Esophagus (tissue), 2 donors: Measurements from ENCODE around the gene DPEP3. TPM values are rescaled to one million over a fixed set of nuclear protein-coding genes. Genes with fewer than 3 reads are reported as not detected.
"Not testable (repeated sequence)": the region's sequence is repeated elsewhere in the genome, so short reads cannot be mapped to it uniquely, and the experiment has no call there.

ENCODE experiments used
- H3K27ac ChIP-seq, 2 donors: one replicate each; pipeline ENCODE4 v1.5.1; 2013; ENCODE audit warnings: low read depth in 2 of 2, mild to moderate bottlenecking in 2 of 2, inconsistent platforms in 1 of 2, low read length in 1 of 2, moderate library complexity in 1 of 2
- H3K27me3 ChIP-seq, 2 donors: one replicate each; pipeline ENCODE4 v1.6.1; 2013; ENCODE audit warnings: low read length in 2 of 2, control low read depth in 1 of 2, mild to moderate bottlenecking in 1 of 2; ENCODE audit not compliant: insufficient read depth in 2 of 2, control insufficient read depth in 1 of 2
- H3K36me3 ChIP-seq, 2 donors: one replicate each; pipeline ENCODE4 v1.6.1; 2013; ENCODE audit warnings: low read length in 1 of 2; ENCODE audit not compliant: control insufficient read depth in 2 of 2, insufficient read depth in 2 of 2
- H3K4me1 ChIP-seq, 2 donors: one replicate each; pipeline ENCODE4 v1.6.1; 2013; ENCODE audit warnings: low read length in 1 of 2; ENCODE audit not compliant: control insufficient read depth in 2 of 2, insufficient read depth in 2 of 2
- H3K4me3 ChIP-seq, 2 donors: one replicate each; pipeline ENCODE4 v1.5.1; 2013; ENCODE audit warnings: low read length in 2 of 2, mild to moderate bottlenecking in 2 of 2, low read depth in 1 of 2, moderate library complexity in 1 of 2
- H3K9me3 ChIP-seq, 2 donors: one replicate each; pipeline ENCODE4 v1.6.1; 2013; ENCODE audit warnings: mild to moderate bottlenecking in 2 of 2, low read depth in 1 of 2, low read length in 1 of 2, moderate library complexity in 1 of 2; ENCODE audit not compliant: control insufficient read depth in 2 of 2, insufficient read depth in 1 of 2
- WGBS, 2 donors: extraction: QIAGEN DNeasy Blood & Tissue Kit; methylation state at CpG; one replicate each; pipeline ENCODE4 v1.1.7; 2013; 5-methylcytosine and 5-hydroxymethylcytosine counted together
- polyA plus RNA-seq, 2 donors: library from polyadenylated mRNA; stranded (reverse); fragments of 200-250 nt; gene quantifications; one replicate each; pipeline ENCODE4 v1.2.3, GENCODE V29; 2013
- donor health status: healthy with polysubstance abuse.
- donor health status: Bipolar disorder and iron deficiency.

DPEP3 gene
- polyA plus RNA-seq = under 1 TPM in 1 of 2 donors, not detected in 1; 0.01 TPM

- no peaks in the 10 kb centered on the region for H3K9me3 ChIP-seq
- no peak within 1 kb of the TSS for H3K27ac ChIP-seq
- no peak within 1 kb of the TSS for H3K4me3 ChIP-seq
- WGBS, 2 donors = 64 to 67% methylated on average over 61 to 62 of the region's 62 CpGs
- no peaks in the 10 kb centered on the region for H3K27me3 ChIP-seq
- H3K4me1 ChIP-seq = peaks cover 0 to 2% of the 10 kb centered on the region in 2 donors
- H3K36me3 ChIP-seq = no peaks in the 10 kb centered on the region
Observed at GRCh38 chr16:67979955-67980678, at the start of gene DPEP3. Gene DPEP3, minus strand, starts transcription at chr16:67980499. Its CDS starts 119 bp downstream, at chr16:67980380.

GRCh38 chr16:68028996-68029395 is 48.7 kb upstream of the DPEP3 start:
- Histone ChIP-seq H3K9me3 (no peaks in the 10 kb centered on the region), H3K27ac (no peak overlapping the region), H3K27me3 (no peaks in the 10 kb centered on the region), H3K4me1 (peaks cover 0 to 4% of the 10 kb centered on the region in 2 donors), H3K36me3 (no peaks in the 10 kb centered on the region), H3K4me3 (no peak overlapping the region)
- 93 to 97% methylated on average over 3 of the region's 3 CpGs for WGBS, 2 donors

DNA sequence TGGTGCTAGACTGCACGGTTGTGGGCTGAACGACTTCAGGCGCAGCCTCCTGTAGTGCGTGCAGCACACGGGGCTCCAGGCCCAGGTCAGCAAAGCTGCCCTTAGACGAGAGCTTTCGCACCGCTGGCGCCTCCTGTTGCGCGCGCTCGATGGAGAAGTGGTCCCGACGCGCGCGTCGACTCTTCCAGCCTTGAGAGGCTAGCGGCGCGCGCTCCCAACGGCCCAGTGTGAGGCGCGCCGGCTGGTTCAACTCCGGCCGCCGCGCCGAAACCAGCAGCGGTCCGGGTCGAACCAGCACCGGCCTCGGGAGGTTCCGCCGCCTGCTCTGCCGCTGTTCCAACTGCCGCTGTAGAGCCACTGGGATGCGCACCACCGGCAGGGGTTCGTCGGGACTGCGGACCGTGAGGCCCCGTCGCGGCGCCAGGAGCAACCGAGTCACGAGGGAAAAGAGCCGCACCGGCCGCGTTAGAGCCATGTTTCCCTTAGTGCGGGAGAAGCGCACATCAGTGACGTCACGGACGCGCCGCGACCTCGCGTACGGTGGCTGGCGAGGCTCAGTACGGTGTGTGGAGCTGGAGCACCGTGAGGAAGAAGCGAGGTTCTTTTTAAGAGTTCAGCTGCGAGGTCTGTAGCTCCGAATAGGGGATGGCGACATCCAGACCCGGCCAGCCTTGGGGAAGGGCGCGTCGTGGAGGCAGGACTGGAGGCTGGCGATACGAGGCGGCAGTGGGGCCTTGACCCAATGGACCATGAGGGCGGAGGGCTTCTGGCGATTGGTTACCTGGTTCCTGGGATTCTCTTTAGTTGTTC is 42.6 kb upstream of the DPEP3 start, which contains the start of the genes DDX28 and DUS2:
TSS of gene DDX28 (minus strand) at position 505 of the 810 bp plus-strand sequence. CDS start at position 475, 30 bp downstream.
TSS of gene DUS2 (plus strand) at position 557 of the 810 bp plus-strand sequence. CDS start 14,740 bp downstream, outside the sequence.
- peaks cover 8 to 11% of the 10 kb centered on the region in 2 donors for H3K4me1 ChIP-seq
- 0% methylated on average over 79 to 84 of the region's 84 CpGs for WGBS, 2 donors
- H3K27ac ChIP-seq = peak within 1 kb of the TSS; percentile 72 to 94
- peaks cover 0 to 3% of the 10 kb centered on the region in 2 donors for H3K36me3 ChIP-seq
- H3K9me3 ChIP-seq = no peaks in the 10 kb centered on the region
- peak within 1 kb of the TSS; percentile 75 to 99 for H3K4me3 ChIP-seq
- H3K27me3 ChIP-seq = no peaks in the 10 kb centered on the region

DNA sequence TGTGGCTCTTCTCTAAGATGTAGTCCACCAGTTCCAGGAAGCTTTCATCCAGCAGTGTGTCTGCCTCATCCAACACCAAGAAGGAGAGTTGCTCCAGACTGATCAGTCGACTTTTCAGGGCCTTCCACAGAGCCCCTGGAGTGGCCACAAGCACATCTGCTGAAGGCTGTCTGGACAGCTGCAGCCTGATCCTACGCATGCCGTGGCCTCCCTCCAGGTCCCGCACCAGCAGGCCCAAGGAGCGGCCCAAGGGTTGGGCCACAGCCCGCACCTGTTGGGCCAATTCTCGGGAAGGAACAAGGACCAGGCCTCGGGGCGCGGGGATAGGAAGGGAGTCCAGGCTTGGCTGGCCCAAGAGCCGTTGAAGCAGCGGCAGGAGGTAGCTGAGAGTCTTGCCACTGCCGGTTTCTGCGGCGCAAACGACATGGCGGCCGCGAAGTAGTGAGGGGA is 42.0 kb upstream of the DPEP3 start:
- Histone ChIP-seq H3K4me1 (peaks cover 8 to 11% of the 10 kb centered on the region in 2 donors), H3K27me3 (no peaks in the 10 kb centered on the region), H3K36me3 (peaks cover 0 to 3% of the 10 kb centered on the region in 2 donors), H3K4me3 (peak overlapping the region; percentile 75 to 99), H3K9me3 (no peaks in the 10 kb centered on the region), H3K27ac (peak overlapping the region; percentile 72 to 94)
- WGBS, 2 donors = 7 to 8% methylated on average over 19 of the region's 19 CpGs

- Histone ChIP-seq H3K4me3 (no peak overlapping the region), H3K9me3 (no peaks in the 10 kb centered on the region), H3K27me3 (no peaks in the 10 kb centered on the region), H3K27ac (no peak overlapping the region), H3K4me1 (peaks cover 8 to 11% of the 10 kb centered on the region in 2 donors), H3K36me3 (peaks cover 0 to 3% of the 10 kb centered on the region in 2 donors)
- WGBS, 2 donors = 94 to 95% methylated on average over 10 of the region's 10 CpGs
Observed at GRCh38 chr16:68021490-68021889, 41.2 kb upstream of the DPEP3 start.

- peaks cover 0 to 3% of the 10 kb centered on the region in 2 donors for H3K36me3 ChIP-seq
- 70 to 73% methylated on average over 8 of the region's 8 CpGs for WGBS, 2 donors
- peaks cover 8 to 11% of the 10 kb centered on the region in 2 donors for H3K4me1 ChIP-seq
- no peak overlapping the region for H3K27ac ChIP-seq
- no peaks in the 10 kb centered on the region for H3K9me3 ChIP-seq
- H3K4me3 ChIP-seq = no peak overlapping the region
- no peaks in the 10 kb centered on the region for H3K27me3 ChIP-seq
Observed at GRCh38 chr16:68019167-68019680, 38.9 kb upstream of the DPEP3 start.

GRCh38 chr16:68015681-68016080 is 35.4 kb upstream of the DPEP3 start, which contains the start of gene DPEP2NB:
Gene DPEP2NB, minus strand, starts transcription at chr16:68015911. Its CDS starts 141 bp downstream, at chr16:68015770.
- Histone ChIP-seq H3K27ac (no peak within 1 kb of the TSS), H3K27me3 (no peaks in the 10 kb centered on the region), H3K36me3 (no peaks in the 10 kb centered on the region), H3K9me3 (no peaks in the 10 kb centered on the region), H3K4me3 (no peak within 1 kb of the TSS), H3K4me1 (peaks cover 0 to 5% of the 10 kb centered on the region in 2 donors)
- 84 to 85% methylated on average over 5 of the region's 5 CpGs for WGBS, 2 donors

DNA sequence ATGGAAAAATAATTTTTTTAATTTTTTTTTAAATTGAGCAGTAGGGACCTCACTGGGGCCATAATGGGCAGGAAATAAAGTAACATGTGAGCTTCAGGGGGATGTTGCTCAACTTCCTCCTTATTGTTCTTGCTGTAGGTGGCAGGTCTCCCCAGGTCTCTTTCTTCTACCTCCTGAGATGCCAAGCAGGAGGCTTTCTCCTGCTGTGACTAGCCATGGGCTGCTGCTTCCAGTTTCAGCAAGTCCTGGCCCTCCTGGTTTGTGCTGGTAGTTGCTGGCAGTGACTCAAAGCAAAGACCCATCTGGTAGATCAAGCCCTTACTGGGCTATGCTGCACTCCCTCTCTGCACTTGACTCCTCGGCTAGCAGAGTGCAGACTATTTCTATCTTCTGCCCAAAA is 33.1 kb upstream of the DPEP3 start:
- Histone ChIP-seq H3K27ac (no peak overlapping the region), H3K4me1 (peaks cover 0 to 5% of the 10 kb centered on the region in 2 donors), H3K36me3 (no peaks in the 10 kb centered on the region), H3K9me3 (no peaks in the 10 kb centered on the region), H3K27me3 (no peaks in the 10 kb centered on the region), H3K4me3 (no peak overlapping the region)
- 47 to 60% methylated on average over 1 of the region's 1 CpG for WGBS, 2 donors

DNA sequence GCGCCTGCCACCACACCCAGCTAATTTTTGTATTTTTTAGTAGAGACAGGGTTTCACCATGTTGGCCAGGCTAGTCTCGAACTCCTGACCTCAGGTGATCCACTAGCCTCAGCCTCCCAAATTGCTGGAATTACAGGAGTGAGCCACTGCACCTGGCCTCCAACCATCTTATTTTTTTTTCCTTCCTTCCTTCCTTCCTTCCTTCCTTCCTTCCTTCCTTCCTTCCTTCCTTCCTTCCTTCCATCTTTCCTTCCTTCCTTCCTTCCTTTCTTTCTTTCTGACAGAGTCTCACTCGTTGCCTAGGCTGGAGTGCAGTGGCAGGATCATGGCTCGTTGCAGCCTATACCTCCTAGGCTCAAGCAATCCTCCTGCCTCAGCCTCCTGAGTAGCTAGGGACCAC is 29.6 kb upstream of the DPEP3 start:
- 84 to 89% methylated on average over 4 of the region's 4 CpGs for WGBS, 2 donors
- H3K27ac ChIP-seq, H3K9me3 ChIP-seq, H3K36me3 ChIP-seq, H3K27me3 ChIP-seq, H3K4me3 ChIP-seq, H3K4me1 ChIP-seq: not testable (repeated sequence)
